Measurements from ENCODE around the gene COMT. TPM values are rescaled to one million over a fixed set of nuclear protein-coding genes. Genes with fewer than 3 reads are reported as not detected.

COMT gene
- total and polyA plus RNA-seq, 9 of the 15 experiments (the other 6 are each of a cell fraction or from before 2014, with no cell fraction given) = 12.5 to 351 (median 155) TPM

- no peak for TF ChIP-seq MAFF (IDR thresholded peaks at IDR 0.05; ENCODE audit: low read length)
- no peak for TF ChIP-seq KAT7 (CRISPR knock-in tag; IDR thresholded peaks at IDR 0.05; ENCODE audit: borderline replicate concordance)
Measured at GRCh38 chr22:19990188-19990587, 48.6 kb downstream of the COMT start (continued).

GRCh38 chr22:19990609-19991394 is 49.2 kb downstream of the COMT start:
- BruUV-seq (replicated peaks) = no TSS peak
- 82% methylated on average over 20 of the region's 20 CpGs for WGBS (ENCODE audit: insufficient coverage, low coverage, missing lambda C conversion rate)
- peak overlapping the region in 1 of 2 experiments; percentile 87; a peak in 2 of 4 replicates for H3K9ac ChIP-seq (ENCODE audit: insufficient read depth in 1 of 2, low read depth in 2 of 2, low read length in 2 of 2)
- 0 out of 2 replicates have a peak, but pooled peaks have one; percentile 56 for TF ChIP-seq RBM14 (IDR thresholded peaks at IDR 0.05; ENCODE audit: borderline replicate concordance, insufficient read depth, low read depth, low read length)
- TF ChIP-seq RBBP5 (IDR thresholded peaks at IDR 0.05; ENCODE audit: borderline replicate concordance, insufficient read depth, low read length, poor library complexity, severe bottlenecking) = peak; percentile 32
- no peak for TF ChIP-seq HINFP (tag; conservative IDR thresholded peaks at IDR 0.05; ENCODE audit: low read depth)
- no peak for TF ChIP-seq NR4A1 (CRISPR knock-in tag; IDR thresholded peaks at IDR 0.05)
- peak; percentile 77; the same call in 1 of the 2 replicates for TF ChIP-seq NR4A1 (tag; IDR thresholded peaks at IDR 0.05)
- TF ChIP-seq HOMEZ (CRISPR knock-in tag; IDR thresholded peaks at IDR 0.05) = no peak
- no peak for TF ChIP-seq NBN (IDR thresholded peaks at IDR 0.05; ENCODE audit: low read depth)
- TF ChIP-seq ZNF347 (CRISPR knock-in tag; IDR thresholded peaks at IDR 0.05; ENCODE audit: low read depth) = no peak
- no peak for TF ChIP-seq OTX1 (CRISPR knock-in tag; IDR thresholded peaks at IDR 0.05)
- TF ChIP-seq FUS (optimal IDR thresholded peaks at IDR 0.05; ENCODE audit: low read depth, low read length) = no peak
- peak; percentile 63 for TF ChIP-seq RBM39 (optimal IDR thresholded peaks at IDR 0.05; ENCODE audit: low read depth, low read length)
- no peak for TF ChIP-seq CBX3 (IDR thresholded peaks at IDR 0.05; ENCODE audit: borderline replicate concordance in 1 of 2, low read length in 2 of 2)
- 0 out of 2 replicates have a peak, but pooled peaks have one; percentile 10 for TF ChIP-seq ATF1 (CRISPR knock-in tag; IDR thresholded peaks at IDR 0.05)
- no peak for TF ChIP-seq ATF1 (tag; IDR thresholded peaks at IDR 0.05)
- TF ChIP-seq ZSCAN29 (IDR thresholded peaks at IDR 0.05) = no peak
- no peak for TF ChIP-seq HNRNPK (IDR thresholded peaks at IDR 0.05; ENCODE audit: low read depth, low read length, poor library complexity, severe bottlenecking)
- TF ChIP-seq RBFOX2 (IDR thresholded peaks at IDR 0.05; ENCODE audit: low read depth, low read length) = peak; percentile 52

More at GRCh38 chr22:19990609-19991394, 49.2 kb downstream of the COMT start:
- H3K27ac ChIP-seq (ENCODE audit: extremely low read depth, low read depth, low read length) = no peak overlapping the region
- no peaks in the 10 kb centered on the region for H3K27me3 ChIP-seq (ENCODE audit: control insufficient read depth in 2 of 2, insufficient read depth in 2 of 2, low read length in 2 of 2)
- no peak for ATAC-seq
- CTCF ChIA-PET (ENCODE audit: low intra/inter-chr PET ratio) = no interaction called here
- H3K9me3 ChIP-seq (replicated peaks; ENCODE audit: control insufficient read depth, insufficient read depth, low read depth, low read length) = no peaks in the 10 kb centered on the region
- peaks cover 36 to 74% of the 10 kb centered on the region in 2 experiments for H3K4me1 ChIP-seq (replicated peaks in 1 of 2; ENCODE audit: control insufficient read depth in 2 of 2, insufficient read depth in 2 of 2, low read length in 2 of 2)
- no peaks in the 10 kb centered on the region for H3K79me2 ChIP-seq (ENCODE audit: control insufficient read depth, insufficient read depth, low read length)
- no peak overlapping the region for H2AFZ ChIP-seq (ENCODE audit: low read depth, low read length)
- no peak overlapping the region for H3K4me3 ChIP-seq
- no peak for DNase-seq (ENCODE audit: extremely low read depth in 1 of 4, low spot score in 3 of 4)
- H4K20me1 ChIP-seq (replicated peaks; ENCODE audit: control insufficient read depth, insufficient read depth, low read length) = peaks cover 59% of the 10 kb centered on the region
- no peak for FAIRE-seq
- intact Hi-C loops (cut with micrococcal nuclease) = no loop called here
- H3K9me1 ChIP-seq (ENCODE audit: control insufficient read depth, insufficient read depth, low read length) = peaks cover 16% of the 10 kb centered on the region
- no peaks in the 10 kb centered on the region for H3K36me3 ChIP-seq (ENCODE audit: control insufficient read depth, insufficient read depth, low read length)
- POLR2A ChIA-PET = interaction anchor here (0.6 to 3.1 kb wide), 21 partner anchors 8 to 595 kb away, joined by 3 to 20 read pairs (median 4); partner anchors contain the start of gene TRMT2A
- in situ Hi-C loops (cut with MboI) = no loop called here
- H3K4me2 ChIP-seq (ENCODE audit: insufficient read depth, low read length) = no peak overlapping the region
